ENCODE data around the gene CAMKK1.

- TF ChIP-seq CTCF (IDR thresholded peaks at IDR 0.05) (no peak), POLR2A (IDR thresholded peaks at IDR 0.05) (no peak)
Measured at GRCh38 chr17:3867606-3868005, 25.2 kb downstream of the CAMKK1 start.

All from ovary (tissue), 3 donors.